Stimulated activated CD8-positive, alpha-beta memory T cell treated with anti-CD3 and anti-CD28 coated beads, Interleukin-7, amount 100 ng/mL, for 1 hour (primary cell): ENCODE results near the gene IQSEC1.
"Not testable (repeated sequence)": the region's sequence is repeated elsewhere in the genome, so short reads cannot be mapped to it uniquely, and the experiment has no call there.

Experiments used
- DNase-seq, 2 donors: peaks; one replicate each; pipeline ENCODE4 v3.0.0-alpha.2; 2020; ENCODE audit warnings: low read depth in 2 of 2

Gene IQSEC1

GRCh38 chr3:12894629-12895028 is 178.6 kb downstream of the IQSEC1 start:
- DNase-seq, result no peak

GRCh38 chr3:12893852-12894251 is 179.4 kb downstream of the IQSEC1 start:
- no peak for DNase-seq

DNA sequence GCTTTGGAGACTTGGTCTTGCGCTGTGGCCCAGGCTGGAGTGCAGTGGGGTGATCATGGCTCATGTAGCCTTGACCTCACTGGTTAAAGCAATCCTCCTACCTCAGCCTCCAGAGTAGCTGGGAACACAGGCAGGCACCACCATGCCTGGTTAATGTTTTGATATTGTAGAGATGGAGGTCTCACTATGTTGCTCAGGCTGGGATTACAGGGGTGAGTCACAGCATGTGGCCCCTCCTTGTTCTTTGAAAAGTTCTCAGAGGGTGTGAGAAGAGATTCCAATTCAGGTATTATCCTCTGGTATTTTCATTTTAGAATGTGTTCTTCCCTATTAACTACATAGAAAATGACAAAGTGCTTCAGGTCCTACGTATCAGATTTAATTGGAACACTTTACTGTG is 180.0 kb downstream of the IQSEC1 start:
- DNase-seq, result no peak

GRCh38 chr3:12892840-12893189 is 180.4 kb downstream of the IQSEC1 start:
- no peak for DNase-seq

DNA sequence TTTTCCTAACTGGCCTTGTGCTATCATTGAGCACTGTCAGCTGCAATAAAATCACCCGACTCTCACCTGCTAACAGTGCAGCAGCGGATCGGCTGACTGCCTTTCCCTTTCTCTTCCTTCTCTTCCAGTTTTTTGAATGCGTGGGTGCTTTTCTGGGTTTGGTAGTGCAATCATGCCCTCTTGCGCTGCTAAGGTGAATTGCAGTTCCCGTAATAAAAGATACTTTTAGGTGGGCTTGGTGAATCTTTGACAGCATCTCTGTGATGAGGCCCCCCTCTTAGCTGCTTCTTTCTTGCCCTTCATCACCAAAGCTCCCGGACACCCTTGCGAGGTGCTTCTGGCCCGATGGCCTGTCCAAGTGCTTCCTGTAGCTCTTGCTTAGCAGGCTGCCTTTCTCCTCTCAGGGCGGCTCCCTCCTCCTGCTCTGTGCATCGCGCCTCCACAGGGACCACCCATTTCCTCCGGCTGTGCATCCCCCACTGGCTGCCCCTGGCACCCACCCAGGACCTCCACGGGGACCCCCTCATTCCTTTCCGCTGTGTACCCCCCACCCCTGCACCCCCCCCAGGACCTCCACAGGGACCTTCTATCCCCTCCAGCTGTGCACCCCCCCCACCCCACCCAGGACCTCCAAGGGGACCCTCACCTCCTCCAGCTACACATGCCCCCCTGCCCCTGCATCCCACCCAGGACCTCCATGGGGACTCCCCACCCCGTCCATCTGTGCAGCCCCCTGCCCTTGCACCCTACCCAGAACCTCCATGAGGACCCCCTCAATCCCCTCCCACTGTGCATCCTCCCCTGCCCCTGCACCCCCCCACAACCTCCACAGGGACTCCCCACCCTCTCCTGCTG is 181.0 kb downstream of the IQSEC1 start:
- DNase-seq, result no peak

DNA sequence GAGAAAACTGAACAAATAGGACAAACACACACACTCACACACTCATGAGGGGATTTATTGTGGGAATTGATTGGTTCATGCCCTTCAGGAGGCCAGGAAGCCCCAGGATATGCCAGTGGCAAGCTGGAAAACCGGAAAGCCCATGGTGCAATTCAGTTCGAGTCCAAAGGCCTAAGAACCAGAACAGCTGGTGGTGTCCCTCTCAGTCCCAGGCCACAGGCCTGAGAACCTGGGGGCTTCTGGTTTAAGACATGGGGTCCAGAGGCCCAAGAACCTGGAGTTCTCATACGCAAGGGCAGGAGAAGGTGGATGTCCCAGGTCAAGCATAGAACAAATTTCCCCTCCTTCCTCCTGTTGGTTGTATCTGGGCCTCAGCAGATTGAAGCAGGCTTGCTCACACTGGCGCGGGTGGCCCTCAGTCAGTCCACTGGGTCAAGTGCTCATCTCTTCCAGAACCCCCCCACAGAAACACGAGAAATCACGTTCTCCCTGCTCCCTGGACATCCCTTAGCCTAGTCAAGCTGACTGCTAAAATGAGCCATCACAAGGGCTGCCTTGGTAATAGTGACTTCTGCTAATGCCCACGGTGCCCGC is 181.7 kb downstream of the IQSEC1 start:
- DNase-seq, result no peak

GRCh38 chr3:12890610-12891390 is 182.4 kb downstream of the IQSEC1 start:
- DNase-seq, result no peak

- no peak for DNase-seq
Measured at GRCh38 chr3:12886736-12887135, 186.5 kb downstream of the IQSEC1 start.

DNA sequence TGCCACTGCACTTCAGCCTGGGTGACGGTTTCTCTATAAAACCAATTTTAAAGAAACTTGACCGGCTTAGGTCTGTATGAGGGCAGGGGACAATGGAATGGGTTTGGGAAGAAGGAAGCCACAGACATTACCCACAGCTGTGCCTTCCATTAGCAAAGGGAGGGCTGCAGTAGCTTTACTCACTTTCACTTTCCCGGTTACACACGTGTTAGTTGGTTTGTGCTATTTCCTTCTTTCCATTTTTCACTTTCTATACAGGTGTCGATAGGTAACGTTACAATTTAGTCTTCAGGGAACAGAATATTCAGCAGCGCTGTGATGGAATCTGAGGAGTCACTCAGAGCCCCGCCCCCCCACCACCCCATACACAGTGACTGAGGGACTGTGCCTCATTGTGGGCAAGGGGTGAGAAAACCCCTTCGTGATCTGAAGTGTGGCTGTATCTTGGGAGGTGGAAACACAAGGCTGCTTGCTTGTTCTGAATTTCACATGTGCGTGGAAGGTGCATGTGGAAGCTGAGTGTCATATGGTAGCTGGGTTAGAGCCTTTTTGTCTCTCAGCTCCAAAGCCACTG is 187.0 kb downstream of the IQSEC1 start:
- no peak for DNase-seq

DNA sequence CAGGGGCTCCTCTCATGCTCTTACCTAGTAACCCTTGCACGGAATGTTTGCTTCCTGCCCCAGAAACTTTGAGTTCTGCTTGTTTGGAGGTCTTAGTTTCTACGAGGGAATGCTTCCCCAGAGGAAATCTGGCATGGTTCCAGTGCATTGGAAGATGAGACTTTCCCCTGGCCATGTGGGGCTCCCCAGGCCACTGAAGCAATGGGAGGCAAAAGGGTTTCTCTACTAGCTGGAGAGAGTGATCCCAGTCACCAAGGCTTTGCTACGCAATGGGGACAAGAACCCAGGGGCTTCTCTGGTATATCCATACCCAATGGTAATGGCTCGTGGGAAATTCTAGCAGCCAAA is 187.7 kb downstream of the IQSEC1 start:
- no peak for DNase-seq

DNA sequence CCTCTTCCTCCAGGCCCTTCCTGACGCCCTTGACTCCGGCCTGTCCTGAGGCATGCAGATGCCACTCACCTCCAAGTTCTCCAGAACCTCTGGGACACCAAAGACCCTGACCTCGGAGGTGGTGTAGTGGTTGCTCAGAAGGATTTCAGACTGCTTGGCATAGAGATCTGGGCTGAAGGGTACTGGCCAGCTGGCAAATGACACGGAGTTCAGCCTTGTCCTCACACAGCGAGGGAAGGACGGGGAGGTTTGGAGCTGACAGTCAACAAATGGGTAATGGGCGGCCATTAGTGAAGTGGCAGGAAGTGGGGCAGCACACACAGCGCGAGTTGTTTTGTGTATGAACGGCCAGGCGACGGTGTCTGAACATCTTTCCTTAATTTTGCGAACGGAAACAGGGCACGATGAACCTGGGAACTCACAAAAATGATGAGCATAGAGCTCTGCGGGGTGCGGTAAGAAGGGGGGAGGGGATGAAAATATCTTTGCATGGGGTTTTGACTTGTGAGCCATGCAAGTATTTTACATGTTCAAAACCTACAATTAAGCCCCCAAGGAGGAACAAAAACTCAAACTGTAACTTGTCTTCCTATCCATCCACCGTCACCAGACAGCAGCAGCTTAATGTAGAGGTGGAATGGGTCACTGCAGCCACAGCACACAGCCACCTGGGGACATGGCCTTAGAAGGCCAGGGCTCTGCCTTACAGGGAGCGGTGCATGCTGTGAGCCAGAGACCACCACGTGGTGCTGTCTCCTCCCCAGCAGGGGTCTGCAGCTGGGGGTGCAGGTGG is 188.2 kb downstream of the IQSEC1 start:
- no peak for DNase-seq

DNA sequence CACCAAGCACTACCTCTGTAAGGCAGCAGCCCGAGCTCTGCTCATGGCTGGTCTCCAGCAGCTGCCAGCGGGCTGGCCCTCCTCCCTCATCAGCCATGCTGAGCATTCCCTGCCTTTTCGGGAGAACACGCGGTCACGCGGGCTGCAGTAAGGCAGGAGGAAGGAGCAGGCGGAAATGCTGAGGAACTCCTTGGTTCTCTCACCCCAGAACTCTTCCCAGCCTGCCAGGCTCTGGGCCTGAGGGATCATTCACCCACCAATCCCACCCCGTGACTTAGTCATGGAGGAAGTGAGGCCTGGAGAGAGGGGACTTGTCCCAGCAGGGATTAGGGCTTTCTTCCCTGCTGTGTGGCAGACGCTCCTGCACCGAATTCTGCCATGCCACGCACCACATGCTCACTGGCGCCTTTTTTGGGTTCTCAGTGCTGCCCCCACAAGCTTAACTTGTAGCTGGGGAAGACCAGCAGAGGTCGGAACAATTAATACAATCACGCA is 189.0 kb downstream of the IQSEC1 start:
- DNase-seq, result no peak

DNA sequence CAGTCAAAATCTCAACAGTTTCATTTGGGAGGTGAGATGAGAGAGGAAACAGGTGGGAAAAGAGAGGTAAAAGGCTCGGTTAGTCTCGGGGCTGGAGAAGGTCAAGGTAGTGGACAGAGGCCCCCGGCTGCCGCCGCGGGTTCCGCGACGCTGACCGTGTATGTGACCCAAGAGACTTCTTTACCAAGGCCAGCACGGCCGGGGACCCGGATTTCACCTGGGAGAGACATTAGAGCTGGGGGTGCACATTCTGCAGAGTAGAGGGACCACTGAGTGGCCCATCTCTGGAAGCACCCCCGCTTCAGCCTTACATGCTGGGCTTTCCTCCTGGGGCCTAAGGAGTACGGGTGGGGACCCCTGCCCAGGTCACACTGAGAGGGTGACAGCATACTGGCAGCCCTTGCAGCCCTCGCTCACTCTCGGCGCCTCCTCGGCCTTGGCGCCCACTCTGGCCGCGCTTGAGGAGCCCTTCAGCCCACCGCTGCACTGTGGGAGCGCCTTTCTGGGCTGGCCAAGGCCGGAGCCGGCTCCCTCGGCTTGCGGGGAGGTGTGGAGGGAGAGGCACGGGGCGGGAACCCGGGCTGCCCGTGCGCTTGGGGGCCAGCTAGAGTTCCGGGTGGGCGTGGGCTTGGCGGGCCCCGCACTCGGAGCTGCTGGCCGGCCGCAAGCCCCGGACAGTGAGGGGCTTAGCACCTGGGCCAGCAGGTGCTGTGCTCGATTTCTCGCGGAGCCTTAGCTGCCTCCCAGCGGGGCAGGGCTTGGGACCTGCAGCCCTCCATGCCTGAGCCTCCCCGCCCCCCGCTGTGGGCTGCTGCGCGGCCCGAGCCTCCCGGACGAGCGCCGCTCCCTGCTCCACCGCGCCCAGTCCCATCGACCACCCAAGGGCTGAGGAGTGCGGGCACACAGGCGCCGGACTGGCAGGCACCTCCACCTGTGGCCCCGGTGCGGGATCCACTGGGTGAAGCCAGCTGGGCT is 190.6 kb downstream of the IQSEC1 start:
- DNase-seq, result no peak

- DNase-seq, result not testable (repeated sequence)
Measured at GRCh38 chr3:12881858-12882257, 191.4 kb downstream of the IQSEC1 start.

DNA sequence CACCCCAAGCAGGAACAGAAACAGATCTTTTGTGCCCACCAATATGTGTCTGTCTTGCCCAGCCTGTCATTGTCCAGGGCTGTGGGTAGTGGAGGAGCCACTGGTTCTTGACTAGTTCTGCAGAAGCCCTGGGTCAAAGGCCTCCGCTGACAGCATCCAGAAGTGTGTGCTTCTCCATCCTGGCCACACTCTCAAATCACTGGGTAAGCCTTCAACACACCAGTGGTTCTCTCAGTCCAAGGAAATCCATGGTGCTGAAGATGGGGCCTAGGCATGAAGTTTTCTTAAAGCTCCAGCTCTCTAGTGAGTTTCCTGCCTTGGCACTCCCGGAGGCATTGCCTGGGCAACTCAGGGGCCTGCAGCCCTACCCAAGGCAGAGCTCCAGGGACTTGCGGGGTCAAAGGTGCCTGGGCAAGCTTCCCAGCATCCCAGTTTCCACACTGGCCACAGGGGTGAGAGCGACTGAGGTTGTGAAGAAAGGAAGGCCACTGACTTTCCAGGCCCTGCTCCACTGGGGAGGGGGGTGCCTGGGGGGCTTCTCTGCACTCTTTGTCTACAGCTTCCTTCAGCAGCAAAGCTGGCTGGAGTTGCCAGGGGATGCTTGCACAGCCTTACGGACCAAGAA is 193.9 kb downstream of the IQSEC1 start:
- DNase-seq, result no peak

- not testable (repeated sequence) for DNase-seq
Measured at GRCh38 chr3:12878758-12879157, 194.5 kb downstream of the IQSEC1 start.

DNA sequence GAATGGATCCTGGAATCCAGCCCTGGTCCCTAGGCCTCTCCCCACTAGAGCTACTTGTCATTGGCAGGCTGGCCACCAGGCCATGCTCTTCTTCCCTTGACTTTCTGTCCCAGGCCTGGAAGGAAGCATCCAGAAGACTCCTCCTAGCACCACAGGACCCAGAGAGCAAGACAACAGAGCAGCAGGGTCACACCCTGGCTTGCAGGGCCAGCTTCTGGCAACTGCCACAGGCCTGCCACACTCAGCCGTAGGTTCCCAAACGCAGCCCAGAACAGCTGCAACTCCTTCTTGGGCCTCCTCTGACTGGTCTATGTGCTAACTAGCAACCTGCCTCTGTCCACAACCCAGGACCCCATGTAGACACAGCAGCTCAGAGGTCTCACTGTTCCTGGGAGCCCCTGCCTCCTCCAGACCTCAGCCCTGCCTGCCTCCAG is 195.1 kb downstream of the IQSEC1 start:
- DNase-seq, result no peak

- DNase-seq, result no peak
Measured at GRCh38 chr3:12877040-12877439, 196.2 kb downstream of the IQSEC1 start.
